ENCODE results near the gene NR1D1. TPM values are rescaled to one million over a fixed set of nuclear protein-coding genes. Genes with fewer than 3 reads are reported as not detected.

NR1D1 gene
- total RNA-seq, 6 donors from 2014 or later, result 3.8 to 24.7 (median 15.8) TPM

DNA sequence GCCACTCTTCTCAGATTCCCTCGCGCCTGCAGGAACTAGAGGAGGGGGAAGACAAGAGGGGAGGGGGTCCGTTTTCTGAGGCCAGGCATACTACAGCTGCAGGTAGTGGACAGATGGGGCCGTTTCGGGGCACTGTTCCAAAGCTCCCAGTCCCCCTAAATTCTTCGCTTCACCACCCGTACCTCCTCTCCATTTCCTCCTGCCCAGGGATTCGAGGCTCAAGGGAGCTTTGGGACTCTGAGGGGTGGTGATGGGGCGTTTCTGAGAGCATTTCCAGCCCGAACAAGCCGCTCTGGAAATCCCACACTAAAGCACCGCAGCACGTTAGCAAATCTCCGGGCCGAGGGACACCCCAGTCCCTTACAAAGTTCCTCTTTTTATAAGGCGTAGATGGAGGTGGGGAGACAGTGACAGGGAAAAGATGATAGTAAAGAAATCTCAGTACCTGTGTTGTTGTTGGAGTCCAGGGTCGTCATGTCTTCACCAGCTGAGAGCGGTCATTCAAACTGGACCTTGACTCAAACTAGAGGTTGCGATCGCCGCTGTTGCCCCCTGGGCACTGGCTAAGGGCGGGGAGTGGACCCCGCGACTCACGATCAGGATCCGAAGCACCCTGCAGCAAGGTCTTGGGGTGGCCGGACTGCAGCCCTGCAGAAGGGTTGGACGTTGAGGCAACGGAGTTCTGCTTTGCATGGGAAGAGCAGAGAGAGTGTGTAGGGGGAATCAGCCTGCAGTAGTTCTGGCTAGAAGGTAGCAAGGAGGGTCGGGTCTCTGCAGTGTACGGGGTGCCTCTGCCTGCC lies 570 bp downstream of the NR1D1 start:
- DNase-seq, result no peak
- peak; percentile 0 for ATAC-seq (ENCODE audit: low FRiP score in 2 of 2)
- H3K27me3 ChIP-seq, result no peaks in the 10 kb centered on the region
- H3K9me3 ChIP-seq, result no peaks in the 10 kb centered on the region
- 2% methylated on average over 26 to 28 of the region's 31 CpGs for WGBS, 2 donors
- TF ChIP-seq POLR2A (IDR thresholded peaks at IDR 0.05) (peak in 2 of 4 donors; percentile 5 to 11), POLR2AphosphoS5 (IDR thresholded peaks at IDR 0.05) (no peak), EP300 (IDR thresholded peaks at IDR 0.05) (no peak)
- H3K27ac ChIP-seq, result peak overlapping the region; percentile 87 to 99 (median 94)
- peaks cover 0 to 28% (median 22%) of the 10 kb centered on the region in 4 donors for H3K36me3 ChIP-seq
- H3K4me1 ChIP-seq, result peaks cover 77 to 100% (median 88%) of the 10 kb centered on the region in 4 donors
- peak overlapping the region; percentile 55 to 74 (median 66) for H3K4me3 ChIP-seq

DNA sequence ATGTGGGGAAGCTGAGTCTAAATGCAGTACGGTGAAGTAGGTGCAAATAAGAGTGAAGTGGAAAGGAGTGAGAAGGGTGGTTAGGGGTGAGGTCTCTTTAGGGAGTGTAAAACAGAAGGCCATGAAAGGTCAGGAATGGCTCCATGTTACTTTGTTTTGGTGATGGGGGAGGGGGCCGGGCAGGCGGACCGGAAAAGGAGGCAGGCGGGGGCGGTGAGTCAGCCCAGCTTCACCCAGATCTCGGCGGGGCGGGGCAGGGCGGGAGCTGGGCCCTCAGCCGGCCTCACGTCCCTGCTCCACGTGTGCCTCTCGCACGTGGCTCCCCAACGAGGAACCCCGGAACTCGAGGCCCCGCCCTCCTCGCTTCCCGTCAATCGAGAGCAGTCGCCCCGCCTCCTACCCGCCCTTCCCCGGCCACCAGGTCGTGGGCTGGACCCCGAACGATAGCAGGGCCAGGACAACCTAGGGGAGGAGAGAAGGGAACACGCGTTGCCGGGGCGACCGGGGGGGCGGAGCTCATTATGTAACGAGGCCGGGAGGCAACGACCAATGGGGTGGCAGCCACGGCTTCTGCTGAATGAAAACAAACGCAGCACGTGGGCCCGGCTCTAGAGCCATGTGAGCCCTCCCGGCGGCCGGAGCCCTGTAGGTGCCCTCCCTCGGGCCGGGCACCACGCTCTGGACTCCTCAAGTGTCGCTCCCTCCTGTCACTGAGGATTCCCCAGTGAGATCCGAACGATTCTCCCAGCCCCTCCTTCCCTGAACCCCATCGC lies 1.4 kb downstream of the NR1D1 start:
- WGBS, 2 donors, result 0 to 1% methylated on average over 24 to 47 of the region's 52 CpGs
- TF ChIP-seq EP300 (IDR thresholded peaks at IDR 0.05) (peak in 3 of 4 donors; percentile 6 to 99 (median 94)), POLR2A (IDR thresholded peaks at IDR 0.05) (peak in 3 of 4 donors; percentile 92 to 96 (median 93)), POLR2AphosphoS5 (IDR thresholded peaks at IDR 0.05) (peak; percentile 94 to 95)
- TF ChIP-seq, protein P1, sequence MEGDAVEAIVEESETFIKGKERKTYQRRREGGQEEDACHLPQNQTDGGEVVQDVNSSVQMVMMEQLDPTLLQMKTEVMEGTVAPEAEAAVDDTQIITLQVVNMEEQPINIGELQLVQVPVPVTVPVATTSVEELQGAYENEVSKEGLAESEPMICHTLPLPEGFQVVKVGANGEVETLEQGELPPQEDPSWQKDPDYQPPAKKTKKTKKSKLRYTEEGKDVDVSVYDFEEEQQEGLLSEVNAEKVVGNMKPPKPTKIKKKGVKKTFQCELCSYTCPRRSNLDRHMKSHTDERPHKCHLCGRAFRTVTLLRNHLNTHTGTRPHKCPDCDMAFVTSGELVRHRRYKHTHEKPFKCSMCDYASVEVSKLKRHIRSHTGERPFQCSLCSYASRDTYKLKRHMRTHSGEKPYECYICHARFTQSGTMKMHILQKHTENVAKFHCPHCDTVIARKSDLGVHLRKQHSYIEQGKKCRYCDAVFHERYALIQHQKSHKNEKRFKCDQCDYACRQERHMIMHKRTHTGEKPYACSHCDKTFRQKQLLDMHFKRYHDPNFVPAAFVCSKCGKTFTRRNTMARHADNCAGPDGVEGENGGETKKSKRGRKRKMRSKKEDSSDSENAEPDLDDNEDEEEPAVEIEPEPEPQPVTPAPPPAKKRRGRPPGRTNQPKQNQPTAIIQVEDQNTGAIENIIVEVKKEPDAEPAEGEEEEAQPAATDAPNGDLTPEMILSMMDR (IDR thresholded peaks at IDR 0.05), result peak in 3 of 6 experiments; percentile 6 to 12 (median 12)
- ATAC-seq (ENCODE audit: low FRiP score in 2 of 2) (peak; percentile 90 to 92), DNase-seq (peak; percentile 100)
- Histone ChIP-seq H3K36me3 (peaks cover 4 to 36% (median 29%) of the 10 kb centered on the region in 4 donors), H3K9me3 (no peaks in the 10 kb centered on the region), H3K27me3 (no peaks in the 10 kb centered on the region), H3K4me3 (peak overlapping the region; percentile 55 to 74 (median 66)), H3K27ac (peak overlapping the region; percentile 87 to 99 (median 94)), H3K4me1 (peaks cover 71 to 98% (median 81%) of the 10 kb centered on the region in 4 donors)

DNA sequence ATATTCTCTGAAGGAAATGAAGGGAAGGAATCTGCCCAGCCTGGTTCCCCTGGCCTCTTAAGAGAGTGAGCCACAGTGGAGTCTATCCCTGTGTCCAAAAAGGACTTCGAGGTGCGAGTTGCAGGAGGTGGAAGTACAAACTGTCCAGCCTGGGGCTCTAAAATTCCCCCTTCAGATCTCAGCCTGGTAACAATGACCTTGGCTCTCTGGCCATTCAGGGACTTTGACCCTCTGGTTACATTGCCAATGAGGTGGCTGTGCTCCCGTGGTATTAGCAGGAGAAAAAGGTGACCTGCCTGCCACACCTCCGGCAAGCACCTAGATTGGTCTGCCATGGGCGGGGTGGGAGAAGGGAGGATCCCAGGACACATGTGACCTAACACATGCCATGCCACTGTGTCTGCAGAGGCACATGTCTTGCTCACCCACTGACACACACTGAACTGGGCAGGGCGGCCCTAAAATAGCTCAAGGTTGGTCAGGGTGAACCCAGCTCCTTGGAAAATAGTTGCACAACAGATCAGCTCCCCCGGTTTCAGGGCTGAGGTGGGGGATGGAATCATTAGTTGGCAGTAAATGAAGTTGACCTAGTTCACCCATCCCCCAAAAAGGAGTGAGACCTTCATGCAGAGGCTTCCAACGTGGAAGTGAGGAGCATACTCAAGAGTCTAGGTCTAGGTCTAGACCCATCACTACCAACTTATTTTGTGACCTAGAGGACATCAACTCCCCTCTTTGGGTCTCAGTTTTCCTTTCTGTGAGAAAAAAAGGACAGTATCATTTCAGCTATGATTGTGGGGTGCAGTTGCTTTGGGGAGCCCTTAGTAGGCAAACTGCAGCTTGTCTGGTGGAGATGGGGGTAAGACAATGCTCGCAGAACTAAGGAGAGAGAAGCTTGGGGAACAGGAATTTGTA lies 2.2 kb downstream of the NR1D1 start:
- Histone ChIP-seq H3K4me1 (peaks cover 66 to 90% (median 73%) of the 10 kb centered on the region in 4 donors), H3K36me3 (peaks cover 9 to 44% (median 38%) of the 10 kb centered on the region in 4 donors), H3K27ac (peak overlapping the region; percentile 87 to 99 (median 94)), H3K4me3 (peak overlapping the region in 3 of 4 donors; percentile 60 to 74 (median 71)), H3K9me3 (no peaks in the 10 kb centered on the region), H3K27me3 (no peaks in the 10 kb centered on the region)
- peak in 1 of 2 donors; percentile 95 for DNase-seq
- TF ChIP-seq EP300 (IDR thresholded peaks at IDR 0.05), result peak in 2 of 4 donors; percentile 43 to 95
- TF ChIP-seq POLR2A (IDR thresholded peaks at IDR 0.05), result peak in 2 of 4 donors; percentile 22 to 27
- peak; percentile 59 to 92 for TF ChIP-seq POLR2AphosphoS5 (IDR thresholded peaks at IDR 0.05)
- TF ChIP-seq, protein P1 (IDR thresholded peaks at IDR 0.05), result no peak
- WGBS, 2 donors, result 31 to 38% methylated on average over 9 of the region's 9 CpGs
- peak in 1 of 2 donors; percentile 20 for ATAC-seq (ENCODE audit: low FRiP score in 2 of 2)

DNA sequence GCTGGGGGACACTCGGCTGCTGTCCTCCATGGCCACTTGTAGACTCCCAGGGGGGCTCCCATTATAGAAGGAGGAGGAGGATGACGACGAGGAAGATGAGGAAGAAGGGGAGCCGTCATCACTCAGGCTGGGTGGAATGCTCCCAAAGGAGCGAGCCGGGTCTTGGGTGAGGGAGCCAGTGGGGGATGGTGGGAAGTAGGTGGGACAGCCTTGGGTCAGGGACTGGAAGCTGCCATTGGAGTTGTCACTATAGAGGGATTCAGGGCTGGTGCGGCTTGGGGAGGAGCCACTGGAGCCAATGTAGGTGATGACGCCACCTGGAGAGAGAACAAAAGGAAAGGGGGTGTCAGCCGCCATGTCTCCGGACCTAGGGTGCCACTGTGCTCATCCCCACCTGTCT lies 3.3 kb downstream of the NR1D1 start:
- Histone ChIP-seq H3K27me3 (no peaks in the 10 kb centered on the region), H3K36me3 (peaks cover 9 to 55% (median 44%) of the 10 kb centered on the region in 4 donors), H3K27ac (peak overlapping the region; percentile 87 to 99 (median 94)), H3K4me1 (peaks cover 59 to 80% (median 67%) of the 10 kb centered on the region in 4 donors), H3K9me3 (no peaks in the 10 kb centered on the region), H3K4me3 (peak overlapping the region in 1 of 4 donors; percentile 60)
- no peak for TF ChIP-seq POLR2A (IDR thresholded peaks at IDR 0.05)
- TF ChIP-seq, protein P1 (IDR thresholded peaks at IDR 0.05), result no peak
- TF ChIP-seq EP300 (IDR thresholded peaks at IDR 0.05), result no peak
- ATAC-seq (ENCODE audit: low FRiP score in 2 of 2), result no peak
- no peak for DNase-seq
- 76 to 86% methylated on average over 10 of the region's 10 CpGs for WGBS, 2 donors

Data from upper lobe of left lung (tissue), 6 donors.